K562 (cell line): ENCODE results near the gene DNAJC1. TPM values are rescaled to one million over a fixed set of nuclear protein-coding genes. Genes with fewer than 3 reads are reported as not detected.

Source experiments
- ATAC-seq: fragments of 200-7000 bp; cut with Tn5 transposase; 3 replicates; pipeline ENCODE4 v1.9.1; 2020; ENCODE audit warnings: moderate library complexity
- BruUV-seq: library from RNA; stranded (reverse); fragments of 400-500 nt; replicated peaks from 2 replicates; lab custom pipeline; 2021; lab: Mats Ljungman, UMichigan
- CTCF ChIA-PET: fragments of 300-600 bp; formaldehyde crosslinking; extraction: SDS; loops from one replicate; lab custom pipeline; 2021; ENCODE audit warnings: low intra/inter-chr PET ratio; lab: Yijun Ruan, JAX
- POLR2A ChIA-PET: fragments of 300-600, 350-650 bp; sonication (Branson Sonifier 250); formaldehyde crosslinking; extraction: SDS; loops from one replicate; lab custom pipeline; 2021; ENCODE audit warnings: antibody characterized with exemption, inconsistent platforms; lab: Yijun Ruan, JAX
- DNase-seq, 4 experiments: peaks; one replicate each; pipeline versions ENCODE4 v3.0.0 to v3.0.0-alpha.2; 2011 to 2018; ENCODE audit warnings: low spot score in 3 of 4, mixed read lengths in 3 of 4; ENCODE audit errors: extremely low read depth in 1 of 4
- FAIRE-seq: peaks from 2 replicates; lab custom pipeline; 2011; peaks lifted over from hg19 to GRCh38; lab: Jason Lieb, UNC
- H2AFZ ChIP-seq: 2 replicates; pipeline ENCODE4 v1.6.0; 2011; ENCODE audit warnings: low read depth, low read length, control low read depth, inconsistent platforms
- H3K27ac ChIP-seq: fragments of 200-600 bp; 3 replicates; pipeline ENCODE4 v1.8.0; 2011; ENCODE audit warnings: low read depth, mild to moderate bottlenecking, control low read depth, inconsistent platforms, low read length, moderate library complexity, mixed read lengths; ENCODE audit errors: extremely low read depth
- H3K27me3 ChIP-seq, 2 experiments: fragments of 300-600 bp in 1 of 2; 2 replicates in 1 of 2; 3 replicates in 1 of 2; pipeline versions ENCODE4 v1.6.0 to v1.8.0; 2011; ENCODE audit warnings: inconsistent platforms in 2 of 2, low read length in 2 of 2, mild to moderate bottlenecking in 1 of 2, mixed read lengths in 1 of 2, moderate library complexity in 1 of 2; ENCODE audit not compliant: control insufficient read depth in 2 of 2, insufficient read depth in 2 of 2
- H3K36me3 ChIP-seq: fragments of 300-600 bp; 3 replicates; pipeline ENCODE4 v1.8.0; 2011; ENCODE audit warnings: mild to moderate bottlenecking, low read length, inconsistent platforms; ENCODE audit not compliant: control insufficient read depth, insufficient read depth
- H3K4me1 ChIP-seq, 2 experiments: fragments of 200-600 bp in 1 of 2; replicated peaks in 1 of 2; 2 replicates in 1 of 2; 3 replicates in 1 of 2; pipeline versions ENCODE4 v1.5.1 to v1.8.0; 2011; ENCODE audit warnings: inconsistent platforms in 2 of 2, low read length in 2 of 2, mild to moderate bottlenecking in 1 of 2, mixed read lengths in 1 of 2, moderate library complexity in 1 of 2; ENCODE audit not compliant: control insufficient read depth in 2 of 2, insufficient read depth in 2 of 2
- H3K4me2 ChIP-seq: 2 replicates; pipeline ENCODE4 v1.6.1; 2011; ENCODE audit warnings: low read length, control low read depth, inconsistent platforms, mixed read lengths; ENCODE audit not compliant: insufficient read depth
- H3K4me3 ChIP-seq: fragments of 200-600 bp; sonication (generic), shearing (Covaris generic); 2 replicates; pipeline ENCODE4 v1.5.1; 2016; ENCODE audit warnings: control low read depth, inconsistent platforms
- H3K79me2 ChIP-seq: fragments of 200-600 bp; 3 replicates; pipeline ENCODE4 v1.8.0; 2011; ENCODE audit warnings: low read length, inconsistent platforms; ENCODE audit not compliant: control insufficient read depth, insufficient read depth
- H3K9ac ChIP-seq, 2 experiments: 2 replicates each; pipeline versions ENCODE4 v1.6.0 to v1.6.1; 2011; ENCODE audit warnings: low read depth in 2 of 2, low read length in 2 of 2, control low read depth in 1 of 2, inconsistent platforms in 1 of 2, mild to moderate bottlenecking in 1 of 2, mixed read lengths in 1 of 2; ENCODE audit not compliant: insufficient read depth in 1 of 2
- H3K9me1 ChIP-seq: one replicate; pipeline ENCODE4 v1.6.0; 2011; ENCODE audit warnings: inconsistent platforms, mild to moderate bottlenecking, low read length, moderate library complexity; ENCODE audit not compliant: control insufficient read depth, insufficient read depth
- H3K9me3 ChIP-seq: replicated peaks from 2 replicates; pipeline ENCODE4 v1.5.1; 2011; ENCODE audit warnings: low read depth, low read length, inconsistent platforms; ENCODE audit not compliant: control insufficient read depth, insufficient read depth
- H4K20me1 ChIP-seq: replicated peaks from 2 replicates; pipeline ENCODE4 v1.6.1; 2011; ENCODE audit warnings: low read length, inconsistent platforms, mixed read lengths; ENCODE audit not compliant: control insufficient read depth, insufficient read depth
- CEBPB ChIP-seq: fragments of 450-650 bp; IDR thresholded peaks from 2 replicates; pipeline ENCODE4 v1.6.1; 2016; ENCODE audit warnings: missing genetic modification characterization, missing compliant biosample characterization
- CEBPG ChIP-seq, 3 experiments: fragments of 200-800 bp in 1 of 3; sonication (Bioruptor generic) in 1 of 3; sonication (generic) in 1 of 3; formaldehyde crosslinking in 1 of 3; IDR thresholded peaks in 2 of 3; conservative IDR thresholded peaks in 1 of 3; 2 replicates each; pipeline versions ENCODE4 v1.6.1 to v1.8.0; 2016 to 2022; ENCODE audit warnings: missing compliant biosample characterization in 2 of 3, missing genetic modification characterization in 2 of 3, mild to moderate bottlenecking in 1 of 3, missing genetic modification reagents in 1 of 3
- EWSR1 ChIP-seq: fragments of 450-650 bp; IDR thresholded peaks from 2 replicates; pipeline ENCODE4 v1.6.1; 2018; ENCODE audit warnings: borderline replicate concordance, mild to moderate bottlenecking, low read depth, moderate library complexity; ENCODE audit not compliant: partially characterized antibody
- HCFC1 ChIP-seq: IDR thresholded peaks from 2 replicates; pipeline ENCODE4 v1.6.1; 2012; ENCODE audit warnings: low read depth, low read length, improper control_type of control experiment
- HNRNPUL1 ChIP-seq: fragments of 200-400 bp; formaldehyde crosslinking; IDR thresholded peaks from 2 replicates; pipeline ENCODE4 v1.6.1; 2017; ENCODE audit warnings: low read length
- MCM5 ChIP-seq: fragments of 450-650 bp; IDR thresholded peaks from 2 replicates; pipeline ENCODE4 v1.6.1; 2016; ENCODE audit warnings: low read depth
- NCOA4 ChIP-seq: fragments of 450-650 bp; IDR thresholded peaks from 2 replicates; pipeline ENCODE4 v1.6.1; 2018; ENCODE audit warnings: mild to moderate bottlenecking; ENCODE audit not compliant: partially characterized antibody
- TEAD4 ChIP-seq, 2 experiments: sonication (generic) in 1 of 2; formaldehyde crosslinking in 1 of 2; IDR thresholded peaks; 2 replicates each; pipeline versions ENCODE4 v1.6.1 to v1.8.0; 2012 to 2022; ENCODE audit warnings: borderline replicate concordance in 1 of 2, inconsistent platforms in 1 of 2, low read length in 1 of 2, mild to moderate bottlenecking in 1 of 2, missing genetic modification reagents in 1 of 2
- ZNF384 ChIP-seq: IDR thresholded peaks from 2 replicates; pipeline ENCODE4 v1.6.1; 2012; ENCODE audit warnings: low read depth, low read length, improper control_type of control experiment
- ZNF77 ChIP-seq: fragments of 250-450 bp; sonication (Bioruptor Pico); IDR thresholded peaks from 2 replicates; pipeline ENCODE4 v1.5.0; 2020
- WGBS: fragments of 100-300 bp; shearing (Covaris generic); methylation state at CpG from one replicate; pipeline ENCODE4 v1.1.6; 2016; ENCODE audit warnings: low coverage, mixed read lengths; ENCODE audit not compliant: insufficient coverage; ENCODE audit errors: missing lambda C conversion rate; 5-methylcytosine and 5-hydroxymethylcytosine counted together
- in situ Hi-C: fragments of 300-500 bp; cut with MboI; formaldehyde crosslinking; loops from 4 replicates; pipeline ENCODE4 v1.15.0; 2018; ENCODE audit warnings: inconsistent platforms, mixed read lengths
- intact Hi-C: fragments of 100-400 bp; cut with micrococcal nuclease; formaldehyde crosslinking; loops from 2 replicates; pipeline ENCODE4 v1.14.2; 2022
- polyA plus RNA-seq, 8 experiments: library from polyadenylated mRNA; depleted of rRNA in 4 of 8; stranded (reverse) in 5 of 8; unstranded in 3 of 8; fragments of >200 nt; fragmentation: Nextera tagmentation in 2 of 8; fragmentation: Illumina TruSeq in 1 of 8; extraction: Ambion mirVana in 2 of 8; extraction: Trizol in 1 of 8; gene quantifications; 2 replicates each; pipeline versions ENCODE4 v1.2.1 to v1.2.3, GENCODE V29; 2011 to 2014; ENCODE audit warnings: inconsistent platforms in 1 of 8, missing spikeins in 1 of 8
- total RNA-seq, 7 experiments: library from RNA; depleted of rRNA in 6 of 7; stranded (reverse); fragments of >200 nt in 6 of 7; fragmentation: Illumina TruSeq in 2 of 7; extraction: Trizol in 2 of 7; gene quantifications; 2 replicates each; pipeline versions ENCODE4 v1.2.1 to v1.2.3, GENCODE V29; 2011 to 2021; ENCODE audit warnings: low replicate concordance in 1 of 7
- TF ChIP-seq, protein P1 (sequence below): sonication (generic); formaldehyde crosslinking; IDR thresholded peaks from 2 replicates; pipeline ENCODE4 v1.8.1; 2023; ENCODE audit warnings: mild to moderate bottlenecking, missing genetic modification reagents
- TF ChIP-seq, protein P2 (sequence below), 2 experiments: fragments of 450-650 bp in 1 of 2; sonication (generic) in 1 of 2; formaldehyde crosslinking in 1 of 2; IDR thresholded peaks in 1 of 2; conservative IDR thresholded peaks in 1 of 2; 2 replicates each; pipeline versions ENCODE4 v1.6.1 to v1.8.1; 2016 to 2023; ENCODE audit warnings: mild to moderate bottlenecking in 2 of 2, moderate library complexity in 2 of 2, inconsistent platforms in 1 of 2, missing genetic modification reagents in 1 of 2

Gene DNAJC1
- total and polyA plus RNA-seq, 9 of the 15 experiments (the other 6 are each of a cell fraction or from before 2014, with no cell fraction given), result 5.4 to 77.6 (median 40.3) TPM

DNA sequence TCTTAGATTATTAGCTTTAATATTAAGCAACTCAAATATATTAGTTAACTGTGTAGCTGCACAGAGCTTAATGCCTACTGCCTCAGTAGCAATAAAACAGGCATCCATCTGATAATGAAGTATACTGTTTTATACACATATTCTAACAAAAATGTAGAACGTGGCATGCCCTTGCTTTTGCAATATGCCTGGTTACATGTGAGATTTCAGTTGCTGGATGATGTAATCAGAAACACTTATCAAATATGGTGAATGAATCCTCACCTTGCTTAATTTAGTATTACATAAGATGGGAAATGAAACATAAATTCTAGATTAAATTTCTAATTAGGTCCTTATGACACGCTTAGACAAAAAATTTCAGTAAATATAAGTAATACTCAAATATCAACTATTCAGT lies 8.0 kb downstream of the DNAJC1 start:
- DNase-seq (no peak), FAIRE-seq (no peak), ATAC-seq (no peak)
- BruUV-seq, result no TSS peak
- CTCF ChIA-PET, result no interaction called here
- Histone ChIP-seq H3K79me2 (peaks cover 92% of the 10 kb centered on the region), H3K9ac (no peak overlapping the region), H3K9me1 (no peaks in the 10 kb centered on the region), H3K4me1 (peaks cover 0 to 4% of the 10 kb centered on the region in 2 experiments; a peak in 2 of 5 replicates), H2AFZ (no peak overlapping the region), H3K36me3 (no peaks in the 10 kb centered on the region; the same call in 2 of the 3 replicates), H3K4me2 (no peak overlapping the region), H3K27ac (no peak overlapping the region), H3K9me3 (no peaks in the 10 kb centered on the region), H3K4me3 (no peak overlapping the region), H3K27me3 (no peaks in the 10 kb centered on the region), H4K20me1 (no peaks in the 10 kb centered on the region)
- WGBS, result 71% methylated on average over 2 of the region's 2 CpGs
- intact Hi-C loops (no loop called here), in situ Hi-C loops (no loop called here)
- TF ChIP-seq ZNF384, result no peak
- TF ChIP-seq, protein P1, sequence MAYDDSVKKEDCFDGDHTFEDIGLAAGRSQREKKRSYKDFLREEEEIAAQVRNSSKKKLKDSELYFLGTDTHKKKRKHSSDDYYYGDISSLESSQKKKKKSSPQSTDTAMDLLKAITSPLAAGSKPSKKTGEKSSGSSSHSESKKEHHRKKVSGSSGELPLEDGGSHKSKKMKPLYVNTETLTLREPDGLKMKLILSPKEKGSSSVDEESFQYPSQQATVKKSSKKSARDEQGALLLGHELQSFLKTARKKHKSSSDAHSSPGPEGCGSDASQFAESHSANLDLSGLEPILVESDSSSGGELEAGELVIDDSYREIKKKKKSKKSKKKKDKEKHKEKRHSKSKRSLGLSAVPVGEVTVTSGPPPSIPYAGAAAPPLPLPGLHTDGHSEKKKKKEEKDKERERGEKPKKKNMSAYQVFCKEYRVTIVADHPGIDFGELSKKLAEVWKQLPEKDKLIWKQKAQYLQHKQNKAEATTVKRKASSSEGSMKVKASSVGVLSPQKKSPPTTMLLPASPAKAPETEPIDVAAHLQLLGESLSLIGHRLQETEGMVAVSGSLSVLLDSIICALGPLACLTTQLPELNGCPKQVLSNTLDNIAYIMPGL (CRISPR knock-in tag), result no peak
- TF ChIP-seq CEBPB (tag), result peak; percentile 44
- TF ChIP-seq ZNF77 (CRISPR knock-in tag), result 0 out of 2 replicates have a peak, but pooled peaks have one; percentile 13
- no peak for TF ChIP-seq HCFC1
- TF ChIP-seq HNRNPUL1, result no peak
- no peak for TF ChIP-seq TEAD4 (IDR thresholded peaks at IDR 0.05; ENCODE audit: low read length)
- no peak for TF ChIP-seq TEAD4 (CRISPR knock-in tag; IDR thresholded peaks at IDR 0.05; ENCODE audit: borderline replicate concordance)
- TF ChIP-seq, protein P2, sequence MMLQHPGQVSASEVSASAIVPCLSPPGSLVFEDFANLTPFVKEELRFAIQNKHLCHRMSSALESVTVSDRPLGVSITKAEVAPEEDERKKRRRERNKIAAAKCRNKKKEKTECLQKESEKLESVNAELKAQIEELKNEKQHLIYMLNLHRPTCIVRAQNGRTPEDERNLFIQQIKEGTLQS (IDR thresholded peaks at IDR 0.05), result peak; percentile 58
- TF ChIP-seq, protein P2 (CRISPR knock-in tag; conservative IDR thresholded peaks at IDR 0.05), result no peak
- no peak for TF ChIP-seq CEBPG (CRISPR knock-in tag; IDR thresholded peaks at IDR 0.05)
- TF ChIP-seq CEBPG (tag; conservative IDR thresholded peaks at IDR 0.05 in 1 of 2, IDR thresholded peaks at IDR 0.05 in 1 of 2), result peak; percentile 70 to 73
- no peak for TF ChIP-seq EWSR1
- TF ChIP-seq MCM5, result no peak
- TF ChIP-seq NCOA4, result no peak
- TF ChIP-seq, all 486 proteins: peak for 4
- POLR2A ChIA-PET, result interaction anchor here (0.6 kb wide), 1 partner anchor 518 kb away, joined by 3 read pairs; no protein-coding TSS in a partner anchor
